H9 (cell line): ENCODE measurements around the gene TUFT1. TPM values are rescaled to one million over a fixed set of nuclear protein-coding genes. Genes with fewer than 3 reads are reported as not detected.

Experiments used
- DNase-seq: peaks from one replicate; pipeline ENCODE4 v3.0.0-alpha.2; 2017
- H2AFZ ChIP-seq: one replicate; pipeline ENCODE4 v1.6.1; 2013; ENCODE audit warnings: mild to moderate bottlenecking, low read length, control low read depth, moderate library complexity
- H2AK5ac ChIP-seq: 2 replicates; pipeline ENCODE4 v1.6.1; 2013; ENCODE audit warnings: low read length, control low read depth, mixed read lengths; ENCODE audit not compliant: insufficient read length
- H2BK120ac ChIP-seq: one replicate; pipeline ENCODE4 v1.6.1; 2013; ENCODE audit warnings: low read depth, mild to moderate bottlenecking, low read length, control low read depth, inconsistent platforms; ENCODE audit not compliant: poor library complexity, severe bottlenecking
- H2BK12ac ChIP-seq: 2 replicates; pipeline ENCODE4 v1.6.1; 2013; ENCODE audit warnings: low read length, control low read depth, mixed read lengths, low read depth; ENCODE audit not compliant: insufficient read length
- H2BK15ac ChIP-seq: 2 replicates; pipeline ENCODE4 v1.6.1; 2013; ENCODE audit warnings: low read depth, low read length, control low read depth
- H2BK20ac ChIP-seq: one replicate; pipeline ENCODE4 v1.6.1; 2013; ENCODE audit warnings: low read depth, mild to moderate bottlenecking, low read length, control low read depth, inconsistent platforms; ENCODE audit not compliant: poor library complexity, severe bottlenecking
- H2BK5ac ChIP-seq: 2 replicates; pipeline ENCODE4 v1.6.1; 2013; ENCODE audit warnings: low read length, control low read depth, mixed read lengths; ENCODE audit not compliant: insufficient read length
- H3K14ac ChIP-seq: 2 replicates; pipeline ENCODE4 v1.6.1; 2013; ENCODE audit warnings: low read length, control low read depth; ENCODE audit not compliant: insufficient read depth
- H3K18ac ChIP-seq: 2 replicates; pipeline ENCODE4 v1.6.1; 2013; ENCODE audit warnings: low read depth, mild to moderate bottlenecking, mixed read lengths, low read length, control low read depth; ENCODE audit not compliant: insufficient read length
- H3K23ac ChIP-seq: 2 replicates; pipeline ENCODE4 v1.6.1; 2013; ENCODE audit warnings: low read length, control low read depth, mixed read lengths, low read depth; ENCODE audit not compliant: insufficient read length
- H3K23me2 ChIP-seq: 2 replicates; pipeline ENCODE4 v1.6.1; 2013; ENCODE audit warnings: low read depth, mild to moderate bottlenecking, mixed read lengths, low read length, control low read depth; ENCODE audit not compliant: insufficient read length, poor library complexity, severe bottlenecking
- H3K27ac ChIP-seq: 2 replicates; pipeline ENCODE4 v1.5.1; 2013; ENCODE audit warnings: low read length, control low read depth, mixed read lengths, low read depth; ENCODE audit not compliant: insufficient read length
- H3K27me3 ChIP-seq: 2 replicates; pipeline ENCODE4 v1.6.1; 2013; ENCODE audit warnings: low read length, control low read depth, inconsistent platforms; ENCODE audit not compliant: insufficient read depth
- H3K4ac ChIP-seq: 2 replicates; pipeline ENCODE4 v1.6.1; 2013; ENCODE audit warnings: low read depth, mild to moderate bottlenecking, control low read depth, inconsistent platforms, low read length, moderate library complexity
- H3K4me1 ChIP-seq: 2 replicates; pipeline ENCODE4 v1.6.1; 2013; ENCODE audit warnings: low read length, control low read depth, inconsistent platforms; ENCODE audit not compliant: insufficient read depth
- H3K4me2 ChIP-seq: 2 replicates; pipeline ENCODE4 v1.6.1; 2013; ENCODE audit warnings: low read length, control low read depth, mixed read lengths; ENCODE audit not compliant: insufficient read length, insufficient read depth
- H3K56ac ChIP-seq: 2 replicates; pipeline ENCODE4 v1.6.1; 2013; ENCODE audit warnings: low read depth, mild to moderate bottlenecking, mixed read lengths, low read length, control low read depth; ENCODE audit not compliant: insufficient read length
- H3K79me1 ChIP-seq: 2 replicates; pipeline ENCODE4 v1.6.1; 2013; ENCODE audit warnings: low read depth, mild to moderate bottlenecking, moderate library complexity, low read length, control low read depth, inconsistent platforms; ENCODE audit not compliant: insufficient read depth, poor library complexity, severe bottlenecking
- H3K79me2 ChIP-seq: 2 replicates; pipeline ENCODE4 v1.6.1; 2013; ENCODE audit warnings: low read length, control low read depth, inconsistent platforms; ENCODE audit not compliant: insufficient read depth
- H3K9ac ChIP-seq: 2 replicates; pipeline ENCODE4 v1.6.1; 2013; ENCODE audit warnings: low read length, control low read depth, mixed read lengths; ENCODE audit not compliant: insufficient read length; ENCODE audit errors: extremely low read depth
- H3K9me3 ChIP-seq: one replicate; pipeline ENCODE4 v1.6.1; 2013; ENCODE audit warnings: low read depth, low read length, inconsistent platforms; ENCODE audit not compliant: control insufficient read depth
- H3T11ph ChIP-seq: one replicate; pipeline ENCODE4 v1.6.1; 2013; ENCODE audit warnings: mild to moderate bottlenecking, low read length, control low read depth, inconsistent platforms
- H4K20me1 ChIP-seq: one replicate; pipeline ENCODE4 v1.6.1; 2013; ENCODE audit not compliant: control insufficient read depth, insufficient read length, insufficient read depth
- H4K5ac ChIP-seq: 2 replicates; pipeline ENCODE4 v1.6.1; 2013; ENCODE audit warnings: low read depth, mild to moderate bottlenecking, mixed read lengths, low read length, control low read depth; ENCODE audit not compliant: insufficient read length
- H4K8ac ChIP-seq: replicated peaks from 2 replicates; pipeline ENCODE4 v1.6.1; 2013; ENCODE audit warnings: low read length, control low read depth, mixed read lengths, low read depth; ENCODE audit not compliant: insufficient read length
- H4K91ac ChIP-seq: 2 replicates; pipeline ENCODE4 v1.6.1; 2013; ENCODE audit warnings: low read depth, mild to moderate bottlenecking, moderate library complexity, mixed read lengths, low read length, control low read depth; ENCODE audit not compliant: insufficient read length
- H3K27ac Mint-ChIP-seq, 3 experiments: 2 replicates in 2 of 3; 3 replicates in 1 of 3; pipeline ENCODE4 v1.8.0; 2020 to 2021; ENCODE audit warnings: mixed read lengths in 3 of 3, mild to moderate bottlenecking in 1 of 3, moderate library complexity in 1 of 3
- H3K27me3 Mint-ChIP-seq: 2 replicates; pipeline ENCODE4 v1.8.0; 2021; ENCODE audit warnings: low read depth, mild to moderate bottlenecking, moderate library complexity, mixed read lengths
- H3K36me3 Mint-ChIP-seq, 3 experiments: 2 replicates in 2 of 3; 3 replicates in 1 of 3; pipeline ENCODE4 v1.8.0; 2020 to 2021; ENCODE audit warnings: low read depth in 3 of 3, mixed read lengths in 3 of 3; ENCODE audit not compliant: insufficient read depth in 1 of 3
- H3K4me1 Mint-ChIP-seq, 2 experiments: 2 replicates each; pipeline ENCODE4 v1.8.0; 2020; ENCODE audit warnings: mixed read lengths in 2 of 2
- H3K4me3 Mint-ChIP-seq, 2 experiments: 2 replicates in 1 of 2; 3 replicates in 1 of 2; pipeline ENCODE4 v1.8.0; 2020 to 2021; ENCODE audit warnings: mild to moderate bottlenecking in 2 of 2, mixed read lengths in 2 of 2, moderate library complexity in 1 of 2
- H3K9me3 Mint-ChIP-seq, 2 experiments: 2 replicates in 1 of 2; 3 replicates in 1 of 2; pipeline ENCODE4 v1.8.0; 2020; ENCODE audit warnings: mild to moderate bottlenecking in 2 of 2, mixed read lengths in 2 of 2, moderate library complexity in 1 of 2
- WGBS: extraction: QIAGEN DNeasy Blood & Tissue Kit; methylation state at CpG from one replicate; pipeline ENCODE4 v1.1.7; 2013; ENCODE audit warnings: missing lambda C conversion rate, low lambda C conversion rate, mixed read lengths; ENCODE audit not compliant: insufficient read length; ENCODE audit errors: extremely low coverage; 5-methylcytosine and 5-hydroxymethylcytosine counted together
- total RNA-seq: library from RNA; stranded (reverse); gene quantifications from 2 replicates; pipeline ENCODE4 v1.2.1, GENCODE V29; 2021
- TF ChIP-seq, protein P1 (sequence below): fragments of 200-600 bp; sonication (generic); conservative IDR thresholded peaks from 3 replicates; pipeline ENCODE4 v1.8.0; 2021; ENCODE audit warnings: antibody characterized with exemption, mild to moderate bottlenecking

Gene TUFT1
- total RNA-seq, 1 experiment from 2014 or later, result 6.2 TPM

DNA sequence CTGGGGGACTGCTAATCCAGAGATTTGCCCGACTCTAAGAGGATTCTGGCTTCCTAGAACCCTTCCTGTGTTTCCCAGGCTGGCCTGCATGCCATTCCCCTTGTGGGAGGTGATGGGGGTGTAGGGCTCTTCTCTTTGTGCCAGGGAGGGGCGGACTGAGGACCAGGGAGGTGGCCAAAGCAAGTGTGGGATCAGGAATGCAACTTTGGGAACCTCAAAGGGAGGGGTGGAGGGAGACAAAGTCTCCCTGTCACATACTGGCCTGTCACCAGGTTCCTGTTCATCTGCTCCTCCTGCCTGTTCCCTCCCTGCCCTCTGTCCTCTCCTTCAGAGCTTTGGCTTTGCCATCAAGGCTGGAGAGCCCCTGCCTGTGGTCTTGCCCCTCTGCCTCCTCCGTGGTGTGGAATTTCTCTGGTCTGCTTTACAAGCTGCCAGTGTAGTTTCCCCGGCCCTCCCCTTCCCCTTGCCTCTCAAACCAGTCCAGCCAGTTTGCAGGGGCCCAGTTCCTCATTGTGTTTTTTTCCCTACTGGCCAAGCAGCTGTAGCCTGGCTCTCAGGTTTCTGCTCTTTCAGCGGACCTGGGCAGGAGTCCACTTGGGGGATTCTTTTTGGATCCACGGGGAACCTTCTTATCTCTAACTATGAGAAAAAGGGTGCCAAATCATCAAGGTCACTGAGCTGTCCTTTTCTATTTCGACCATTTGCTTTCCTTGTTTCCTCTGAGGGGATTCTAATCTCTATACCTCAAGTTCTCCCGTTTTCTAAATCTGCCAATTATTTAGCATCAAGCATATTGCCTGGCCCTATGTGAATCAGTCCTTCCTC is 27.1 kb upstream of the TUFT1 start:
- H3K18ac ChIP-seq, result peak overlapping the region; percentile 23
- no peak overlapping the region for H2AFZ ChIP-seq
- H2BK15ac ChIP-seq, result no peak overlapping the region
- H3K9ac ChIP-seq, result peak overlapping the region; percentile 13
- H2BK20ac ChIP-seq, result no peak overlapping the region
- H3K4me2 ChIP-seq, result peak overlapping the region; percentile 76
- no peak overlapping the region for H3K56ac ChIP-seq
- no peak overlapping the region for H2BK12ac ChIP-seq
- H3K79me1 ChIP-seq, result no peaks in the 10 kb centered on the region
- peaks cover 21% of the 10 kb centered on the region for H3K23me2 ChIP-seq
- H3K79me2 ChIP-seq, result no peaks in the 10 kb centered on the region
- no peak overlapping the region for H4K8ac ChIP-seq
- no peak overlapping the region for H4K91ac ChIP-seq
- H3K27me3 ChIP-seq, result no peaks in the 10 kb centered on the region
- H3K27ac ChIP-seq, result peak overlapping the region; percentile 36
- H3K14ac ChIP-seq, result peak overlapping the region; percentile 18
- H3K23ac ChIP-seq, result no peak overlapping the region
- no peak overlapping the region for H3K4ac ChIP-seq
- H4K5ac ChIP-seq, result no peak overlapping the region
- H2BK120ac ChIP-seq, result no peak overlapping the region
- peak; percentile 84 for DNase-seq
- Mint-ChIP-seq H3K4me1 (peaks cover 48 to 53% of the 10 kb centered on the region in 2 experiments), H3K4me3 (peak overlapping the region; percentile 89 to 91), H3K27me3 (no peaks in the 10 kb centered on the region), H3K9me3 (no peaks in the 10 kb centered on the region), H3K36me3 (no peaks in the 10 kb centered on the region; a peak in 3 of 7 replicates), H3K27ac (peak overlapping the region; percentile 97)
- H2BK5ac ChIP-seq, result no peak overlapping the region
- H4K20me1 ChIP-seq, result no peaks in the 10 kb centered on the region
- TF ChIP-seq, protein P1, sequence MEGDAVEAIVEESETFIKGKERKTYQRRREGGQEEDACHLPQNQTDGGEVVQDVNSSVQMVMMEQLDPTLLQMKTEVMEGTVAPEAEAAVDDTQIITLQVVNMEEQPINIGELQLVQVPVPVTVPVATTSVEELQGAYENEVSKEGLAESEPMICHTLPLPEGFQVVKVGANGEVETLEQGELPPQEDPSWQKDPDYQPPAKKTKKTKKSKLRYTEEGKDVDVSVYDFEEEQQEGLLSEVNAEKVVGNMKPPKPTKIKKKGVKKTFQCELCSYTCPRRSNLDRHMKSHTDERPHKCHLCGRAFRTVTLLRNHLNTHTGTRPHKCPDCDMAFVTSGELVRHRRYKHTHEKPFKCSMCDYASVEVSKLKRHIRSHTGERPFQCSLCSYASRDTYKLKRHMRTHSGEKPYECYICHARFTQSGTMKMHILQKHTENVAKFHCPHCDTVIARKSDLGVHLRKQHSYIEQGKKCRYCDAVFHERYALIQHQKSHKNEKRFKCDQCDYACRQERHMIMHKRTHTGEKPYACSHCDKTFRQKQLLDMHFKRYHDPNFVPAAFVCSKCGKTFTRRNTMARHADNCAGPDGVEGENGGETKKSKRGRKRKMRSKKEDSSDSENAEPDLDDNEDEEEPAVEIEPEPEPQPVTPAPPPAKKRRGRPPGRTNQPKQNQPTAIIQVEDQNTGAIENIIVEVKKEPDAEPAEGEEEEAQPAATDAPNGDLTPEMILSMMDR, result no peak
- WGBS, result no CpG with 5 or more reads among the region's 8 CpGs
- H3K4me1 ChIP-seq, result peaks cover 15% of the 10 kb centered on the region; the same call in 1 of the 2 replicates
- H3K9me3 ChIP-seq, result no peaks in the 10 kb centered on the region
- H3T11ph ChIP-seq, result no peak overlapping the region
- no peak overlapping the region for H2AK5ac ChIP-seq
